ENCODE results near the gene HOXC9.

The HOXC9 gene

GRCh38 chr12:53975064-53975471 is 24.9 kb upstream of the HOXC9 start:
- H3K27me3 ChIP-seq (ENCODE audit: insufficient read depth, low read length): peaks cover 96% of the 10 kb centered on the region
- H2AFZ ChIP-seq (ENCODE audit: low read depth, low read length): no peak overlapping the region
- H3K4me3 ChIP-seq (ENCODE audit: low read length): no peak overlapping the region
- H3K4me1 ChIP-seq (ENCODE audit: insufficient read depth, low read length): no peaks in the 10 kb centered on the region
- H3K36me3 ChIP-seq (ENCODE audit: insufficient read depth, low read length): no peaks in the 10 kb centered on the region
- peaks cover 4% of the 10 kb centered on the region for H3K9me3 ChIP-seq (ENCODE audit: low read length)

GRCh38 chr12:53975479-53976152 is 24.3 kb upstream of the HOXC9 start:
- Histone ChIP-seq H2AFZ (ENCODE audit: low read depth, low read length) (no peak overlapping the region), H3K4me1 (ENCODE audit: insufficient read depth, low read length) (no peaks in the 10 kb centered on the region), H3K4me3 (ENCODE audit: low read length) (no peak overlapping the region), H3K27me3 (ENCODE audit: insufficient read depth, low read length) (peaks cover 96% of the 10 kb centered on the region), H3K36me3 (ENCODE audit: insufficient read depth, low read length) (no peaks in the 10 kb centered on the region), H3K9me3 (ENCODE audit: low read length) (peaks cover 4% of the 10 kb centered on the region)

- no peaks in the 10 kb centered on the region for H3K4me1 ChIP-seq (ENCODE audit: insufficient read depth, low read length)
- no peaks in the 10 kb centered on the region for H3K36me3 ChIP-seq (ENCODE audit: insufficient read depth, low read length)
- H3K27me3 ChIP-seq (ENCODE audit: insufficient read depth, low read length): peaks cover 96% of the 10 kb centered on the region
- no peak overlapping the region for H2AFZ ChIP-seq (ENCODE audit: low read depth, low read length)
- peaks cover 3% of the 10 kb centered on the region for H3K9me3 ChIP-seq (ENCODE audit: low read length)
- no peak overlapping the region for H3K4me3 ChIP-seq (ENCODE audit: low read length)
These were observed 23.7 kb upstream of the HOXC9 start for GRCh38 chr12:53976172-53976822.

- Histone ChIP-seq H3K27me3 (ENCODE audit: insufficient read depth, low read length) (peaks cover 96% of the 10 kb centered on the region), H3K4me3 (ENCODE audit: low read length) (no peak overlapping the region), H3K4me1 (ENCODE audit: insufficient read depth, low read length) (no peaks in the 10 kb centered on the region), H3K9me3 (ENCODE audit: low read length) (peaks cover 3% of the 10 kb centered on the region), H3K36me3 (ENCODE audit: insufficient read depth, low read length) (no peaks in the 10 kb centered on the region), H2AFZ (ENCODE audit: low read depth, low read length) (no peak overlapping the region)
These were observed 23.0 kb upstream of the HOXC9 start for GRCh38 chr12:53976823-53977595.

- no peak overlapping the region for H3K4me3 ChIP-seq (ENCODE audit: low read length)
- H2AFZ ChIP-seq (ENCODE audit: low read depth, low read length): no peak overlapping the region
- H3K27me3 ChIP-seq (ENCODE audit: insufficient read depth, low read length): peaks cover 96% of the 10 kb centered on the region
- peaks cover 3% of the 10 kb centered on the region for H3K9me3 ChIP-seq (ENCODE audit: low read length)
- no peaks in the 10 kb centered on the region for H3K36me3 ChIP-seq (ENCODE audit: insufficient read depth, low read length)
- H3K4me1 ChIP-seq (ENCODE audit: insufficient read depth, low read length): no peaks in the 10 kb centered on the region
These were observed 22.1 kb upstream of the HOXC9 start for GRCh38 chr12:53977596-53978445.

- H3K9me3 ChIP-seq (ENCODE audit: low read length): peaks cover 3% of the 10 kb centered on the region
- H3K4me1 ChIP-seq (ENCODE audit: insufficient read depth, low read length): no peaks in the 10 kb centered on the region
- no peak overlapping the region for H2AFZ ChIP-seq (ENCODE audit: low read depth, low read length)
- no peaks in the 10 kb centered on the region for H3K36me3 ChIP-seq (ENCODE audit: insufficient read depth, low read length)
- H3K4me3 ChIP-seq (ENCODE audit: low read length): no peak overlapping the region
- peaks cover 96% of the 10 kb centered on the region for H3K27me3 ChIP-seq (ENCODE audit: insufficient read depth, low read length)
These were observed 21.2 kb upstream of the HOXC9 start for GRCh38 chr12:53978477-53979356.

GRCh38 chr12:53980104-53980801 is 19.7 kb upstream of the HOXC9 start:
- Histone ChIP-seq H3K27me3 (ENCODE audit: insufficient read depth, low read length) (peaks cover 93% of the 10 kb centered on the region), H2AFZ (ENCODE audit: low read depth, low read length) (no peak overlapping the region), H3K4me1 (ENCODE audit: insufficient read depth, low read length) (no peaks in the 10 kb centered on the region), H3K4me3 (ENCODE audit: low read length) (no peak overlapping the region), H3K9me3 (ENCODE audit: low read length) (peaks cover 3% of the 10 kb centered on the region), H3K36me3 (ENCODE audit: insufficient read depth, low read length) (no peaks in the 10 kb centered on the region)

- Histone ChIP-seq H2AFZ (ENCODE audit: low read depth, low read length) (no peak overlapping the region), H3K4me1 (ENCODE audit: insufficient read depth, low read length) (no peaks in the 10 kb centered on the region), H3K4me3 (ENCODE audit: low read length) (no peak overlapping the region), H3K27me3 (ENCODE audit: insufficient read depth, low read length) (peaks cover 93% of the 10 kb centered on the region), H3K36me3 (ENCODE audit: insufficient read depth, low read length) (no peaks in the 10 kb centered on the region), H3K9me3 (ENCODE audit: low read length) (no peaks in the 10 kb centered on the region)
These were observed 19.0 kb upstream of the HOXC9 start for GRCh38 chr12:53980802-53981496.

GRCh38 chr12:53981634-53982565 is 18.1 kb upstream of the HOXC9 start:
- H2AFZ ChIP-seq (ENCODE audit: low read depth, low read length): no peak overlapping the region

GRCh38 chr12:53982648-53983567 is 17.1 kb upstream of the HOXC9 start:
- Histone ChIP-seq H2AFZ (ENCODE audit: low read depth, low read length) (no peak overlapping the region), H3K9me3 (ENCODE audit: low read length) (no peaks in the 10 kb centered on the region), H3K4me1 (ENCODE audit: insufficient read depth, low read length) (no peaks in the 10 kb centered on the region), H3K36me3 (ENCODE audit: insufficient read depth, low read length) (no peaks in the 10 kb centered on the region), H3K27me3 (ENCODE audit: insufficient read depth, low read length) (peaks cover 93% of the 10 kb centered on the region), H3K4me3 (ENCODE audit: low read length) (no peak overlapping the region)

More at GRCh38 chr12:53981634-53982565, 18.1 kb upstream of the HOXC9 start:
- H3K27me3 ChIP-seq (ENCODE audit: insufficient read depth, low read length): peaks cover 93% of the 10 kb centered on the region
- no peak overlapping the region for H3K4me3 ChIP-seq (ENCODE audit: low read length)
- no peaks in the 10 kb centered on the region for H3K36me3 ChIP-seq (ENCODE audit: insufficient read depth, low read length)
- H3K4me1 ChIP-seq (ENCODE audit: insufficient read depth, low read length): no peaks in the 10 kb centered on the region
- H3K9me3 ChIP-seq (ENCODE audit: low read length): no peaks in the 10 kb centered on the region

Data from neuron (in vitro differentiated cells).